Skeletal muscle tissue (tissue), 4 donors: Measurements from ENCODE around the gene DAB1. TPM values are rescaled to one million over a fixed set of nuclear protein-coding genes. Genes with fewer than 3 reads are reported as not detected.

Source experiments
- H3K27ac ChIP-seq: one replicate; pipeline ENCODE4 v1.7.0; 2013; ENCODE audit warnings: mild to moderate bottlenecking, low read depth, low read length, inconsistent platforms
- H3K27me3 ChIP-seq, 3 donors: one replicate each; pipeline ENCODE4 v1.7.0; 2013; ENCODE audit warnings: low read length in 3 of 3; ENCODE audit not compliant: control insufficient read depth in 3 of 3, insufficient read depth in 3 of 3
- H3K36me3 ChIP-seq, 3 donors: one replicate each; pipeline ENCODE4 v1.7.0; 2013; ENCODE audit warnings: low read length in 3 of 3; ENCODE audit not compliant: control insufficient read depth in 3 of 3, insufficient read depth in 3 of 3
- H3K4me1 ChIP-seq, 3 donors: one replicate each; pipeline ENCODE4 v1.7.0; 2013; ENCODE audit warnings: low read length in 3 of 3, mild to moderate bottlenecking in 3 of 3; ENCODE audit not compliant: control insufficient read depth in 3 of 3, insufficient read depth in 3 of 3
- H3K4me3 ChIP-seq, 3 donors: one replicate each; pipeline ENCODE4 v1.7.0; 2013; ENCODE audit warnings: low read length in 3 of 3
- H3K9ac ChIP-seq, 3 donors: one replicate each; pipeline ENCODE4 v1.7.0; 2013; ENCODE audit warnings: low read length in 3 of 3, mild to moderate bottlenecking in 3 of 3, moderate library complexity in 2 of 3, low read depth in 1 of 3
- H3K9me3 ChIP-seq, 3 donors: one replicate each; pipeline ENCODE4 v1.7.0; 2013; ENCODE audit warnings: low read length in 3 of 3; ENCODE audit not compliant: control insufficient read depth in 3 of 3
- total RNA-seq: library from RNA; depleted of rRNA; stranded (reverse); fragments of >200 nt; gene quantifications from one replicate; pipeline ENCODE4 v1.2.3, GENCODE V29; 2014
- donor health status: Osteomylitis.

The DAB1 gene
- total RNA-seq, 1 donor from 2014 or later, result 1.6 TPM

GRCh38 chr1:57175506-57175905 is 248.4 kb downstream of the DAB1 start:
- H3K9me3 ChIP-seq, result no peaks in the 10 kb centered on the region
- H3K9ac ChIP-seq, result no peak overlapping the region
- no peaks in the 10 kb centered on the region for H3K36me3 ChIP-seq
- H3K4me1 ChIP-seq, result no peaks in the 10 kb centered on the region
- peaks cover 0 to 3% (median 0%) of the 10 kb centered on the region in 3 donors for H3K27me3 ChIP-seq
- H3K4me3 ChIP-seq, result no peak overlapping the region
- no peak overlapping the region for H3K27ac ChIP-seq

- H3K9me3 ChIP-seq, result no peaks in the 10 kb centered on the region
- no peak overlapping the region for H3K9ac ChIP-seq
- H3K36me3 ChIP-seq, result no peaks in the 10 kb centered on the region
- H3K27me3 ChIP-seq, result no peaks in the 10 kb centered on the region
- H3K27ac ChIP-seq, result no peak overlapping the region
- H3K4me1 ChIP-seq, result no peaks in the 10 kb centered on the region
- no peak overlapping the region for H3K4me3 ChIP-seq
Measured at GRCh38 chr1:57172040-57172439, 251.8 kb downstream of the DAB1 start.

GRCh38 chr1:57167997-57168396 is 255.9 kb downstream of the DAB1 start:
- no peak overlapping the region for H3K4me3 ChIP-seq
- no peak overlapping the region for H3K27ac ChIP-seq
- no peaks in the 10 kb centered on the region for H3K27me3 ChIP-seq

GRCh38 chr1:57165546-57165945 is 258.3 kb downstream of the DAB1 start:
- H3K9me3 ChIP-seq, result no peaks in the 10 kb centered on the region
- H3K4me1 ChIP-seq, result no peaks in the 10 kb centered on the region
- no peak overlapping the region for H3K9ac ChIP-seq
- H3K27ac ChIP-seq, result no peak overlapping the region
- no peak overlapping the region for H3K4me3 ChIP-seq
- no peaks in the 10 kb centered on the region for H3K27me3 ChIP-seq
- no peaks in the 10 kb centered on the region for H3K36me3 ChIP-seq

More at GRCh38 chr1:57167997-57168396, 255.9 kb downstream of the DAB1 start:
- Histone ChIP-seq H3K4me1 (no peaks in the 10 kb centered on the region), H3K9me3 (no peaks in the 10 kb centered on the region), H3K9ac (no peak overlapping the region), H3K36me3 (no peaks in the 10 kb centered on the region)

- Histone ChIP-seq H3K36me3 (no peaks in the 10 kb centered on the region), H3K4me1 (no peaks in the 10 kb centered on the region), H3K9ac (no peak overlapping the region), H3K27me3 (no peaks in the 10 kb centered on the region), H3K9me3 (no peaks in the 10 kb centered on the region), H3K4me3 (no peak overlapping the region), H3K27ac (no peak overlapping the region)
Measured at GRCh38 chr1:57164584-57164983, 259.3 kb downstream of the DAB1 start.

DNA sequence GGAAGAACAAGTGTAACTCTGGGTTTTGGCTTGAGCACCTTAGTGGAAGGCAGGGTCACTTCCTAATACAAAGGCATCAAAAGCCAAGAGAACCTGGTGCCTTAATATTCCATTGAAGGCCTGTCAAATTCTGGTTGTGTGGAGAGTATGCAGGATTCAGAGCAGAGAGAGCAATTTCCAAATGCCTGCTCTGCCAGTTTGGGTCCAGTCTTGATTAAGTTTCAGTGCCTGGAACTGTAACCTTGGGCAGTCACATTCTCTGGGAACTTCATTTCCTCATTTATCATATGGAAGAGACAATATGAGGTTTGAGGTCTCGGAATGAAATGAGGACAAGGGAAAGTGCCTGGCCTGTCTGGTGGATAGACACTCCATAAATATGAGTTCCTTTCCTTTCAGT is 260.1 kb downstream of the DAB1 start:
- Histone ChIP-seq H3K27me3 (no peaks in the 10 kb centered on the region), H3K36me3 (no peaks in the 10 kb centered on the region), H3K9me3 (no peaks in the 10 kb centered on the region), H3K9ac (no peak overlapping the region), H3K27ac (no peak overlapping the region), H3K4me1 (no peaks in the 10 kb centered on the region), H3K4me3 (no peak overlapping the region)

DNA sequence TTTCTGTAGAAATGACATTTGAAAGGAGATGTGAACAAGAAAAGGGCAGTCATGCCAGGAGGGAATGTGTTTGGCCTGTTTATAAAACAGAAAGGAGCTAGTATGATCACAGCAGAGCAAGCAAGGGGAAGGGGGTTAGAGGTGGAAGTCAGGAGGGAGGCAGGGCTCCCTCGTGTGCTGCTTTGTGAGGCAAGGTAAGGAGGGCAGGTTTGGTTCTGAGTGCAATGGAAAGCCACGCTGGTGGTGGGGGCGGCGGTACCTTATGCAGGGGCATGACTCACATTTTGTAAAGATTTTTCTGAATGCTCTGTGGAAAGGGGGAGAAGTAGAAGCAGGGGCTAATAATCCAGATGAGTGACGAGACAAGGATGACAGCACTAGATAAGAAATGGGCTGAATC is 260.5 kb downstream of the DAB1 start:
- Histone ChIP-seq H3K27me3 (no peaks in the 10 kb centered on the region), H3K4me1 (no peaks in the 10 kb centered on the region), H3K4me3 (no peak overlapping the region), H3K27ac (no peak overlapping the region), H3K9ac (no peak overlapping the region), H3K9me3 (no peaks in the 10 kb centered on the region), H3K36me3 (no peaks in the 10 kb centered on the region)

GRCh38 chr1:57162607-57163261 is 261.1 kb downstream of the DAB1 start:
- H3K4me1 ChIP-seq, result no peaks in the 10 kb centered on the region
- no peaks in the 10 kb centered on the region for H3K36me3 ChIP-seq
- H3K9ac ChIP-seq, result no peak overlapping the region
- no peaks in the 10 kb centered on the region for H3K27me3 ChIP-seq
- no peak overlapping the region for H3K4me3 ChIP-seq
- no peak overlapping the region for H3K27ac ChIP-seq
- no peaks in the 10 kb centered on the region for H3K9me3 ChIP-seq

DNA sequence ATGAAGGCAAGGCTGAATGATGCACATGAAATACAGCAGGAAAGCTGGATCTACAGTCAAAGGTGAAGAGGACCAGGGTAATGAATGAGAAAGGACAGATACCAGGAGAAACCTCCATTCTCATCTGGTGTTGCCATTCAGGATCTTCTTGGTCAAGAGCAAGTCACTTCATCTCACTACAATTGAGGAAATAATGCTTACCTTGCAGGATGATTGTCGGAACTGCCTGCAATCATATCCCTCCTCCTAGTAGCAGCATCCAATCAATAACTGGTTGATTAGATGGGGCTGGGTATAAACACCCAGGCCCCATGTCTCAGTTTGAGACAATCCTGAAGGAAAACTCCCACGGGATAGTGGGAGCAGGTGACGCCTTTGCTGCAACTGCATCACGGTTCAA is 263.3 kb downstream of the DAB1 start:
- Histone ChIP-seq H3K9me3 (no peaks in the 10 kb centered on the region), H3K9ac (no peak overlapping the region), H3K4me3 (no peak overlapping the region), H3K4me1 (no peaks in the 10 kb centered on the region), H3K36me3 (no peaks in the 10 kb centered on the region), H3K27me3 (peaks cover 0 to 10% (median 0%) of the 10 kb centered on the region in 3 donors), H3K27ac (no peak overlapping the region)

DNA sequence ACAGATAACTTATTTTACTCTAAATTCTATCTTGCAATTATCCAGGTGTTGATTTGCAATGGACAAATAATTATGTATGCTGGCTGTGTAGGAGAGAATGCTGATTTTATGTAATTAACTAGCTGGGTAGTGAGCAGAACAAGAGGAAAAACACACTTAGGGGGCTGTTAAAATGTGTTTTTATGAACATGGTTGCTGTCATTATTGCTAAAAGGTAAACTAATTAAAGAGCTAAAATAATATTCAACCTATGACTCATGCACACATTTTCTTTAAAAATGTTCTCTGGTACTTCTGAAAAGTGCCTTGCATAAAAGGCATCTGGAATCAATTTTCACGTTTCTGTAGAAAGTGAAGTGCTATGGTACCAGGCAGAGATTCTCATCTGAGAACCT is 265.3 kb downstream of the DAB1 start:
- Histone ChIP-seq H3K9me3 (peaks cover 0 to 2% (median 0%) of the 10 kb centered on the region in 3 donors), H3K27ac (no peak overlapping the region), H3K36me3 (no peaks in the 10 kb centered on the region), H3K27me3 (peaks cover 0 to 10% (median 0%) of the 10 kb centered on the region in 3 donors), H3K4me3 (no peak overlapping the region), H3K9ac (no peak overlapping the region), H3K4me1 (no peaks in the 10 kb centered on the region)
